GM23248 (cell line): Measurements from ENCODE around the gene GAMT.

Source experiments
- EZH2 ChIP-seq: fragments of 200-600 bp; sonication (generic); IDR thresholded peaks from 2 replicates; pipeline ENCODE4 v1.6.1; 2018; ENCODE audit warnings: antibody characterized with exemption, mild to moderate bottlenecking; ENCODE audit not compliant: insufficient read depth, poor library complexity, severe bottlenecking
- EZH2phosphoT487 ChIP-seq: fragments of 200-600 bp; sonication (generic); IDR thresholded peaks from 2 replicates; pipeline ENCODE4 v1.6.1; 2018; ENCODE audit warnings: antibody characterized with exemption, moderate library complexity, mild to moderate bottlenecking, low read depth; ENCODE audit not compliant: insufficient read depth

DNA sequence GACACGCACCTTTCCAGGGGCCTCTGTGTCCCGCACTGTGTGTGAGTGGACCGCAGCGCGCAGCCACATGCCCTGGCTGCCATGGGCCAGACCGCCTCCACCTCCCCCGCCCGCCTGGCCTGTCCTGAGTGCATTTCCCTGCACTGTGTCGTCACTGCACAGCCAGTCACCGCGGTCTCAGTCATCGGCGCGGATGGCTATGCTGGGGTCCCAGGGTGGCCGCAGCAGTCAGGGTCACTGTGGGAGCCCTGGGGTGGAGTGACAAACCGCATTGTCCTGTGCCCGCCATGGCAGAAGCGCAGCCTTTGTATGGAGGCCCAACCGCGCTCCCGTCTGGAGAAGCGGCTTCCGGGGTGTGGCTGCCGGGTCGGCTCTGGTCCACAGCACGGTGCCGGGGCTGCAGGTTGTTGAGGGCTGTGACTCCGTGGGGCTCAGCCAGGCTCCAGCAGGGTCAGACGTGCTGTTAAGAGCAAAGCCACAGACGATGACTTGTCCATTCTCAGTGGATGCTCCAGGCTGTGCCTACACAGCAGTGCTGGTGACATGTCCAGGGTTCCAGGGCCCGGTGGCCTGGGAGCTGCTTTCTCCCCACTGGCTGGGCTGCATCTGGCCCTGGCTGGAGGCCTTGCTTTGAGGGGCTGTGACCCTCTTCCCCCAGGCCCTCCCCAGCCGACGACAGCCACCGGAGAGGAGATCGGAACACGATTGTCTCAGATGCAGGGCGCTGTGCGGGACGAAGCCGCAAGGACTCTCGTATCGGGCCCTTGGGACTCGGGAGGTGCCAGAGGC, 24.0 kb downstream of the GAMT start:
- no peak for TF ChIP-seq EZH2
- TF ChIP-seq EZH2phosphoT487 = no peak
